GM13976 (cell line): ENCODE results near the gene NUP50.

Experiments
- DNase-seq: peaks from one replicate; pipeline ENCODE4 v3.0.0; 2012; ENCODE audit warnings: low spot score
- in situ Hi-C: fragments of 300-500 bp; cut with MboI; formaldehyde crosslinking; loops from one replicate; pipeline ENCODE4 v1.12.0; 2022; ENCODE audit warnings: low sequenced_read_pairs, mixed read lengths, inconsistent platforms; ENCODE audit not compliant: unreplicated experiment
- TF ChIP-seq, protein P1 (sequence below): IDR thresholded peaks from 2 replicates; pipeline ENCODE4 v1.5.1; 2012; ENCODE audit warnings: borderline replicate concordance, mild to moderate bottlenecking; ENCODE audit not compliant: insufficient read depth; ENCODE audit errors: extremely low read depth, missing control alignments, control extremely low read depth

NUP50 gene

DNA sequence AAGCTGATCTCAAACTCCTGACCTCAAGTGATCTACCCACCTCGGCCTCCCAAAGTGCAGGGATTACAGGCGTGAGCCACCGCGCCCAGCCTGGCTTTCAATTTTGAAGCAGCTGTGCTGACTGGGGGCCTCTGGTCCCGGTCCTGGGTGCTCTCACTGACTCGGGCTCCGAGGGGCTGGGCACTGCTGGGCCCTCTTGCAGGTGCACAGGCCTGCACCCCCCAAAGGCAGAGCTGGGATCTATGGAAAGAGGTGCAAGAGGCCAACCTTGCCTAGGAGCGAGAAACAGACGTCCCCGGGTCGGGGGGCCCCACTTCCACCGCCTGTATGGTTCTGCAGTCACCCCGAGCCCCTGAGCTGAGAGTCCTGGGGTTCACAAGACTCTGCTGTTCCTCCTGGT, 43.8 kb downstream of the NUP50 start:
- TF ChIP-seq, protein P1, sequence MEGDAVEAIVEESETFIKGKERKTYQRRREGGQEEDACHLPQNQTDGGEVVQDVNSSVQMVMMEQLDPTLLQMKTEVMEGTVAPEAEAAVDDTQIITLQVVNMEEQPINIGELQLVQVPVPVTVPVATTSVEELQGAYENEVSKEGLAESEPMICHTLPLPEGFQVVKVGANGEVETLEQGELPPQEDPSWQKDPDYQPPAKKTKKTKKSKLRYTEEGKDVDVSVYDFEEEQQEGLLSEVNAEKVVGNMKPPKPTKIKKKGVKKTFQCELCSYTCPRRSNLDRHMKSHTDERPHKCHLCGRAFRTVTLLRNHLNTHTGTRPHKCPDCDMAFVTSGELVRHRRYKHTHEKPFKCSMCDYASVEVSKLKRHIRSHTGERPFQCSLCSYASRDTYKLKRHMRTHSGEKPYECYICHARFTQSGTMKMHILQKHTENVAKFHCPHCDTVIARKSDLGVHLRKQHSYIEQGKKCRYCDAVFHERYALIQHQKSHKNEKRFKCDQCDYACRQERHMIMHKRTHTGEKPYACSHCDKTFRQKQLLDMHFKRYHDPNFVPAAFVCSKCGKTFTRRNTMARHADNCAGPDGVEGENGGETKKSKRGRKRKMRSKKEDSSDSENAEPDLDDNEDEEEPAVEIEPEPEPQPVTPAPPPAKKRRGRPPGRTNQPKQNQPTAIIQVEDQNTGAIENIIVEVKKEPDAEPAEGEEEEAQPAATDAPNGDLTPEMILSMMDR, result no peak
- in situ Hi-C loops, result no loop called here
- no peak for DNase-seq

DNA sequence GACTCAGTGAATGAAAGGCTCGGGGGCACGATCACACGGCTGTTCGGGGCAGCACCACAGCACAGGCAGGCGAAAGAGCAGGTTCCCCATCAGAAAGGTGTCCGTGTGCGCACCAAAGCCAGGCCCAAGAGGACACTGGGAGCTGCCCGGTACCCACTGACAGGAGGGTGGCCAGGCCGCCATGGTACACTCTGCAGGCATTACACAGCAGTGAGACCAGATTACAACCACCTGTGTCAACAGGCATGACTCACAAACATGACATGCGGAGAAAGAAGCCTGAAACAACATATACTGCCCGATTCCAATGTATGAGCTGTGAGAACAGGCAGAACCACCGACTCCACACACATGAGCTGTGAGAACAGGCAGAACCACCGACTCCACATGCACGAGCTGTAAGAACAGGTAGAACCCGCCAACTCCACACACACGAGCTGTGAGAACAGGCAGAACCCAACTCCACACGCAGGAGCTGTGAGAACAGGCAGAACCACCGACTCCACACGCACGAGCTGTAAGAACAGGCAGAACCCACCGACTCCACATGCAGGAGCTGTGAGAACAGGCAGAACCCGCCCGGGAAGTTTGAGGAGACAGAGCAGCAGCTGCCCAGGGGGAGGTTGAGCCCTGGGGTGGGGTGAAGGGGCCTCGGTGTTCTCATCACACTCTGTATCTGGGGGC, 44.4 kb downstream of the NUP50 start:
- TF ChIP-seq, protein P1, result no peak
- no peak for DNase-seq
- in situ Hi-C loops, result no loop called here

DNA sequence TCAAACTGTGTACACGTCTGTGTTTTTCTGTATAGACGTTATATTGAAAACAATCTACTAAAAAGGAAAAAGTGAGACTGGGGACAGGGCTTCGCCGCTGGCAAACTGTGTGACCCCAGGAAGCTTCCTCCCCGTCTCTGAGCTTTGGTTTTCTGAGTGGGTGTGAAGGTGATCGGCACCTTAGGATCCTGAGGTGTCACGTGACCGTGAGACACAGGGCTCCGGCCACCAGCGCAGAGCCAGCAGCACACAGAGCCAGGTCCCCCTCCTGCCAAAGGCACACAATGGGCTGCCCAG, 44.9 kb downstream of the NUP50 start:
- in situ Hi-C loops, result no loop called here
- no peak for DNase-seq
- TF ChIP-seq, protein P1, result no peak

DNA sequence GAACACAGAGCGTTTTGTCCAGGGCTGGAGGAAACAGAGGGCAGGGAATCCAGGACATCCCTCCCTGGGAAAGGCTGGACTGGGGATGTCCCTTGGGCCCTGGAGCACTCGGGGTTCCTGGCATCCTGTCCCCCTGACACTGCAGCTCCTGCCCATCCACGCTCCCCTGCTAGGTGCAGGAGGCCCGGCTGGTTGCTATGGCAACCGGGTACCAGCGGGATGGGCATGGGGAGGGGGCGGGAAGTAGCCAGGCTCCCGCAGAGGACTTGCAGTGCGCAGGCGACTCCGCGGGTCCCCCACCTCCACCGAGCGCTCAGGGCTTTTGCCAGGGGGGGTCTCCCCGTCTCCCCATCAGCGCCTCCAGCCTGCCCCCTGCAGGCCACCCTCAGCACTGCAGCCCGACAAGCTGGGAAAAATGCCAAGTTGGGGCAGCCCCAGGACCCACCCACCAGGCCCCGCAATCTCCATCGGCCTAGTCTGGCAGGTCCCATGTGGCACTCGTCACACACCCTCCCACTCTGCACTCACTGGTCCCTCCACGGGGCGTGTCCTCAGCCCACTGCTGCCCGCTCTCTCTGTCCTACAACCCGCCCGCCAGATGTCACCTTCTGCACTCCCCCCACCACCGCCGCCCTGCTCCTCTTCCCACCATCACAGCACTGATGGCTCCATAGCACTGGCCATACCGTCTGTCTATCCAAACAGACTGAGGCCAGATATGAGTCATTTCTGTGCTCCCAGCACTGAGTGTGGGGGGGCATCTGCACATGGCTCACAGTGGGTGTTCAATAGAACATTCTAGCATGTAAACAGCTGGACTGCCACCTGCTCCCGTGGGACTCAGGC, 45.5 kb downstream of the NUP50 start:
- in situ Hi-C loops, result no loop called here
- TF ChIP-seq, protein P1, result peak; percentile 61
- no peak for DNase-seq

DNA sequence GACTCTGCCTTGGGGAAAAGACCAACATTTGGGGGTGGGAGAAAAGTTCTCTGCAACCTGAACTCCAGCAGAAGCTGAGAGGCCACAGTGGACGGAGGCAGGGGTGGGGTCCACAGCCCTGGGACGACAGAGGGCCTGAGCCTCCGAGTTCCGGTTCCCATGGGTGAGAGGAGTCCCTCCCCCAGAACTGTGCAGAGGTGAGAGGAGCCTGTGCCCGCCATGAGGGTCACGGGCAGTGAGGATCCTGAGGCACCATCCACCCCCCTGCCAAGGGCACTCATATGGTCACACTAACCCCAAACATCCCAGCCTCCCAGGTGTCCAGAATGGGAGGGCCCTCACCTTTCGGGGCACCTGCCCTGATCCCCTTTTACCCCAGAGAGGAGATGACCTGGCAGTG, 46.4 kb downstream of the NUP50 start:
- no peak for DNase-seq
- TF ChIP-seq, protein P1, result peak; percentile 1
- in situ Hi-C loops, result no loop called here

DNA sequence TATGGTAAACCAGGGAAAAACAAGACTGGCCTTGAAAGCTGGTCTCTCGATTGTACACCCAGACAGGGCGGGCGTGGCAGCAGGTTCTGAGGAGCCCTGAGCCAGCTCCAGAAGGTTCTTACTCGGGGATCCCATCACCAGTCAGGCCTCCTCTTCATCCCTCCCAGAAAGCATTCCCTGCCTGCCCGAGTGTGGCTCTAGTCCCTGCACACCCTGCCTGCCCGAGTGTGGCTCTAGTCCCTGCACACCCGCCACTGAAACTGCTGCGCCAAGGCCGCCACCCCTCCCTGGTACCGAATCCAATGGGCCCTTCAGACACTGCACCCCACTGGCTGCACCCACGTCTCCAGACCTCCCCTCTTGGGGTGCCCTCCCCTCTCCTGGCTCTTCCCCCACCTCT, 46.9 kb downstream of the NUP50 start:
- no peak for DNase-seq
- TF ChIP-seq, protein P1, result no peak
- in situ Hi-C loops, result no loop called here
